Fibroblast of skin of right quadriceps (primary cell): ENCODE results near the gene FOXN3.
A peak's percentile ranks its signal among the peaks of the same experiment; 100 is the strongest.
"Not testable (repeated sequence)": the region's sequence is repeated elsewhere in the genome, so short reads cannot be mapped to it uniquely, and the experiment has no call there.

ENCODE experiments used
- DNase-seq: peaks from one replicate; pipeline ENCODE4 v3.0.0-alpha.2; 2013

Gene FOXN3

DNA sequence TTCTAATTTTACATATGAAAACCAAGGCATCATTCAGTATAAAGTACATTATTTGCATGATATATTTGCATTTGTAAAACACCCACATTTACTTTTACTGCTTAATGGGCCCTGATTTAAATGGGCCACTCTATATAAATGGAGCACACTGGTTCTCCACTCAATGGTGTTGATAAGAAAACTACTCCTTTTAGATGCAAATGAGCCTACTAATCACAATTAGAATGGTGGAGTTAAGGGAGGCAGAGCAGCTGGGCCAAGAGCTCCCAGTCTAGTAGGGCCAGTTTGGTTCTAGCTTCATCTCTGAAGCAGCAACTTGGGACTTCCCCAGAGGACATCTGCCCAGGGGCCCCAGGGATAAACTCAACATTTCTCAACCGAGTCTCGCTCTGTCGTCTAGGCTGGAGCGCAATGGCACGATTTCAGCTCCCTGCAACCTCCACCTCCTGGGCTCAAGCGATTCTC, 120.7 kb downstream of the FOXN3 start:
- DNase-seq, result no peak

DNA sequence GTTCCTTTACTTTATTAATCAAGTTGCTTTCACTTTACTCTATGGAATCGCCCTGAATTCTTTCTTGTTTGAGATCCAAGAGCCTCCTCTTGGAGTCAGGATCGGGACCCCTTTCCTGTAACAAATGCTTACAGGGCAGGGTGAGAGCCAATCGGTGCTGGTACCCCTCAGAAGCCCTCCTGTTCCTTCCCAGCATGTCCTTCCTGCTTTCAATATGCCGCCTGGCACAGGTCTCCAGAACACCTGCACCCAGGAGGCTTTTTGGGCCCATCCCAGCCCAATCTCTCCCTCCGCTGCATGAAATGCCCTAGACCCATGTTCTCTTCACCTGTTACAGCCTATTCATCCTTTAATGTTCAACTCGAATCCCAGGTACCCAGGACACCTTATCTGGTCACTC, 122.2 kb downstream of the FOXN3 start:
- DNase-seq, result no peak

DNA sequence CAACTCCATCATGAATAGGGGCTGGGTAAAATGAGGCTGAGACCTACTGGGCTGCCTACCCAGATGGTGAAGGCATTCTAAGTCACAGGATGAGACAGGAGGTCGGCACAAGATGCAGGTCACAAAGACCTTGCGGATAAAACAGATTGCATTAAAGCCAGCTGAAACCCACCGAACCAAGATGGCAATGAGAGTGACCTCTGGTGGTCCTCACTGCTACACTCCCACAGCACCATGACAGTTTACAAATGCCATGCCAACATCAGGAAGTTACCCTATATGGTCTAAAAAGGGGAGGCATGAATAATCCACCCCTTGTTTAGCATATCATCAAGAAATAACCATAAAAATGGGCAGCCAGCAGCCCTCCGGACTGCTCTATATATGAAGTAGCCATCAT, 122.6 kb downstream of the FOXN3 start:
- not testable (repeated sequence) for DNase-seq

DNA sequence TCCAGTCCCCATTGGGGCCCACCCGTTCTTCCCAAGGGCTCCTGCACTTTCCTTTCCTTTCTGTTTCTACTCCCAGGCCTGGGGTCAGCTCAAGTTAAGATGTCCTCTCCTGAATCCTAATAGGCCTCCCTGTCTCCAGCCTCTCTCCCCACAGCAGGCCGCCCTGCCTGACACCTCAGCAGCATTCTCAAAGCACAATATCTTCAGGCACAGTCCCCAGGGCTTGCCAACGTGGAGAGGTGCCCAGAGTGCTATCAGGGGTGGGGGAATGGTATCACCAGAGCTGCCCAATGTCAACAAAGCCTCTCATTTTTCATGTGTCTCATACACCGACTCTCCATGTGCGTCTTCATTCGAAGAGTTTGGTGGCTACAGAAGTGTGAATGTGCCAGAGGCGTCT, 123.0 kb downstream of the FOXN3 start:
- no peak for DNase-seq

DNA sequence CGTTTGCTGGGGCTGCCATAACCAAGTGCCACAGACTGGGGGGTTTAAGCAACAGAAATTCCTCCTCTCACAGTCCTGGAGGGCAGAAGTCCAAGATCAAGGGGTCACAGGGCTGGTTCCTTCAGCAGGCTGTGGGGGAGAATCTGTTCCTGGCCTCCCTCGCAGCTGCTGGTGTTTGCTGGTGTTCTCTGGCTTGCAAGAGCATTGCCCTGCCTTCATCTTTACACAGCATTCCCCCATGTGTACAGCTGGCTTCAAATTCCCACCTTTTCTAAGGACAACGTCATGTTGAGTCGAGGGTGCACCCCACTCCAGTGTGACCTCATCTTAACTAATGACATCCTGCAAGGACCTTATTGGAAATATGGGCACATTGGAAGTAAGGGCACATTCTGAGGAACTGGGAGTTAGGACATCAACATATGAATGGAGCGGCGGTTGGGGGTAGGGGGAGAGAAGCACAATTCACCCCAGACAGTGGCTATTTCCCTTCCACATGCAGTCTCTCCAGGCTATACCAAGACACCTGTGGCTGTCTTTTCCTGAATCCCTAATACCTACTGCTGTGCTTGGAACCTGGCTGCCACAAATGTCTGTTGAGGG, 123.6 kb downstream of the FOXN3 start:
- DNase-seq, result no peak

DNA sequence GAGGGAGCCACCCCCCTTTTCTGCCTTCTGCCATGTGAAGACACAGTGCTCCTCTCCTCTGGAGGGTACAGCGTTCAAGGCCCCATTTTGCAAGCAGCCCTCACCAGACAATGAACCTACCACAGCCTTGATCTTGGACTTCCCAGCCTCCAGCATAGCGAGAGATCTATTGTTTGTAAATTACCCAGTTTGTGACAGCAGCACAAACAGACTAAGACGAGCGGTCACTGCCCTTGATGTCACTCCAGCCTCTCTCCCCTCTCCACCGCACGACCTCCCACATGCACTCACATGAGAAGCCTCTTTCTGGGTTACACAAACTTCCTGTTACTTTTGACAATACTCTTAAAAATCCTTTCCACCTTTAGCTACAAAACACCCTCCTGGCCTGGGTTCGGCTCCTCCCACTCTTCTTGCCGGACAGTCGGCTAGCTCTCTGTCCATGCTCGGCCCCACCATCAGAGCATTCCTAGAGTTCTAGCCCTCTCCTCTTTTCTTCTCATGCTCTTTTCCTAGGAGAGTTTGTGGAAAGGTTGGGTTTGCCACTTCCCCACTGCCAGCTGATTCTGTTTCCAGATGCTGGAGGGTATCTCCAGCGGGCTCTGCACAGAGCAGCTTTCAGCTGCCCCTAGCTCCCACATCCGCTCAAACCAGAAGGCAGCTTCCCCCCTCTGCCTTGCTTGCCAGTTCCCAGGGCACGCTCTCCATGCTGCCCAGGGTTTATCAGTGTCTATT, 124.3 kb downstream of the FOXN3 start:
- no peak for DNase-seq

DNA sequence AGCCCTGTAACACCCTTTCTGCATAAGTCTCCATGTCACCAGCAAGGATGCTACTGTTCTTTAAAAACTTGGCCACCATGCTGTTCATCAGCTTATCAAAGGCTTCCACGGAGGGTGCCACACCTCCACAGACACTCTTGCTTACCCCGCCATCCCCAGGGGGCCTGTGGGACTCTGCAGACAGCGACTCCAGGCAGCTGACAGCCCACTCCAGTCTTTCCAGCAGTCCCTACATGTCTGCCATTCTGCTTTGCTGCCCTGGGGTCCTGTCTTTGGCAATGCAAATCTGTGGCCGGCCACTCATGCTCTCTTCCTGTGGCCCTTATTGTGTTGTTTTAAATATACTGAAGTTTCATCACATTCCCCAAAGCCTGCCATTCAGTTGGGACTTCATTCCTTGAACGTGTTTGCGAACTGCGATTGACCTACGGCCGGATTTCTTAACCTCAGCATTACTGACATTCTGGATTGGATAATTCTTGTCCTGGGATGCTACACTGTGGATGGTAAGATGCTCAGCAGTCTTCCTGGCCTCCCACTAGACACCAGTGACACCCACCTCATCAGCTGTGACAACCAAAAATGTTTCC, 125.6 kb downstream of the FOXN3 start:
- no peak for DNase-seq

DNA sequence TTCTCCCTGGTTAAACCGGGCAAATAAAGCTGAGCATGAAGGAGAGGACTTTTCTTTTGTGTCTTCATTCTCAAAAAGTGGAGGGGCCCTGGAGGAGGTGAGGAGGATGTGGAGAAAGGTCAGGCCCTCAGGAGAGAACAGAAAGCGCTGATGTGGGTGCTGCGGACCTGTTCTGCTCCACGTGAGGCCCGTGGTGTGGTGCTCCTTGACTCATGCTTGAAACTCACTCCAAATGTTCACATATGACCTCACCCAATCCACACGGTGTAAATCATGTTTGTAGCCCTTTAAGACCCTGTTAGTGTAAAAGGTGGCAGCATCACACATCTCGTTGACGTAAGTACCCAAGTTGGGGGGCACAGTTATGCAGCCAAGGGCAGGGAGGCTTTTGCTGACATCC, 126.2 kb downstream of the FOXN3 start:
- DNase-seq, result no peak

DNA sequence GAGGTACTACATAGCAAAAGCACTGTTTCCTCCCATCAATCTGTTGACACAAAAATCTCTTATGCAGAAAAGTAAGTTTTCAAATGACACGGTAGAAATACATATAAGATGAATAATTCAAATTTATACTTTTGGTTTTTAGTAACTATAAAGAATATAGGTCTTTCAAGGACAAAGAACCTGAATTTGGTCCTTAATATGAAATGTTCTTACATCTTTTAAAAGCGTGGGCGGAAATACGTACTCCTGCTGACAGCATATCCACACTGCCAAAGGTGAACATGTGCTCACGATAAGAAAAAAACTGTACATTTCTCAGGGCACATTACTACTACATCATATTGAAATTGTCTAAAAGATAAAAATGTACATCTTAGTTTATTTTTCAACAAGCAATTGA, 127.6 kb downstream of the FOXN3 start:
- DNase-seq, result no peak

DNA sequence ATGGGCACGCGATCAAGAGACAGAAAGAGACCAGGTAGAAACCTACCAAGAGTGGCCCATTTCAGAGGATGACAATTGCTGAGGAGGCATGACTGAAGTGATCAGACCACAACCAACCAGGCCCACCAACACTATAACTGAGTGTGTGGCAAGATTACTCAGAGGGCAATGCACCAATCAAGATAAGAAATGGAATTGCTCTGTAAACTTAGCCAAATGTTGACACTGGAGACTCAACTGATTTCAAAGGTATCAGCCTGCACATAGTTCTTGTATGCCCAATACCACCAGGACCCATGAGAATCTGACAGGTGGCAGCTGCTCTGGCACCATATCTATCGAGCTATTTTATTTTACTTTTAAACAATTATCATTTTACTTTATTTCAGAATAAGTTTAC, 128.9 kb downstream of the FOXN3 start:
- no peak for DNase-seq

DNA sequence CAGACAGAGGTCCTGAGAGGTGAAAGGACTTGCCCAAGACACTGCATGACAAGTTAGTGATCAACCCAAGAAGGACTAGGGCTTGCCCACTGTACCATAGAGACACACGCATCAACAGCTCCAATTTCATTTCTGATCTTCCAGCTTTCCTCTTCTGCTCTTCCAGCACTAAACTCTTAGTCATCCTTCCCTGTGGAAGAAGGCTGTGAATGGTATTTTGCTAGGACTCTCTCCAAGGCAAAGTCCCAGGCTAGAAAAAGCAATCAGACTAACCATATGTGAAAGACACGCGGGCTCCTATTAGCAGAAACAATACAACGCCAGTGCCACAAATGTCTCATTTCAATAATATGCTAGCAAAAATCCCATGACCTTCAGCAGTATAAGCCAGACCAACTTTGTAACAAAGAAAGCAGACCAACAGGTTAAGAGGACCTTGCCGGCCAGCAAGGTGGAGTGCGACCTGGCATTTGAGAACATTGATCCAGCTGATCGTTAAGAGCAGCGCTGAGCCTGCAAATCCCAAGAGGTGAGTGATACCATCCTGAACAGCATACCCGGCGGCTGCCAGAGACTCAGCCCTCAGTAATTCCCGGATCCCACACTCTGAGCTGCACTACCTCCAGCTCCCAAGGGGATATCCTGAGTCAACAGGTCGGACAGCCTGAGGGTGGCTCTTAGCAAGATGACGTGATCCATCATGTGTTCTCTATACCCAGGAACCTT, 132.5 kb downstream of the FOXN3 start:
- peak; percentile 41 for DNase-seq

DNA sequence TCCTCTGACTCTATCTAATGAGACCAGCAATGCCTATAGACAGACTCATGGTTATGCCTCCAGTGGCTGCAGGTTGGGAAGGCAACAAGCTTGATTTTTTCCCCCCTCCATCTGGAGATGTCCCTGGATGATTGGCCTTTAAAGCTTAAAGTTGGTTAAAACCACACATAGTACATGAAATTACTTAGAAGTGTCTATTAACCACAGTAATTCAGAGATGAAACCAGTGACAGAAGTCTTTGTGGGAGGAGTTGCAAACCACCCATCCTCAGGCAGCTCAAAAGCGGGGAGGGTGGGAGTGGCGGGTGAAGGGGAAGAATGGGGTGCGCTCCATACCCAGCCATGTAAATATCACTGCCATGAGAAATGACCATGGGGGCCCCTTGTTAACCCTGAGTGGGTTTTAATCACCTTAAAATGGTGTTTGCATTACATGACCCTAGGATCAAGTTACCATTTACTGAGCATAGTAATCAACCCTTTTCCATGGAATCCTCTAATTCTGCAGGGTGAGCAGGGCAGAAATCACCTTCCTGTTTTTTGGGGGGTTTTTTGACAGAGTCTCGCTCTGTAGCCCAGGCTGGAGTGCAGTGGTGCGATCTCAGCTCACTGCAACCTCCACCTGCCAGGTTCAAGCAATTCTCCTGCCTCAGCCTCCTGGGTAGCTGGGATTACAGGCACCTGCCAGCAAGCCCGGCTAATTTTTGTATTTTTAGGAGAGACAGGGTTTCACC, 133.5 kb downstream of the FOXN3 start:
- no peak for DNase-seq

DNA sequence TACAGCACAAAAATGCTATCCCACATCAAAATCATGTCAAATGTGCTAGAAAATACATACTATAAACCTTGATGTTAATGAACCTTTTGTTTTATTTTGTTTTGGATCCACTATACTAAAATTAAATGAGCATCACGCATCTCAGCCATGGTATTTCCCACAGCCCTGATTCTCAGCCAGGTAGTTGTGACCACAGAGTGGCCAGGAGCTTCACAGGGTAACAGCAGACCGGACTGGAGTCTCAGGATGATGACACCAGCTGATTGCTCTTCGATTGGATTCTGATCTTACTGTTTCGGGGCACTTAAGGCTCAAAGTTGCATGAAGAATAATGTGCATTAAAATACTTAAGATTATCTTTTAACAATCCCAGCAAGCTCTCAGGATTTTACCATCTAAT, 134.8 kb downstream of the FOXN3 start:
- no peak for DNase-seq

DNA sequence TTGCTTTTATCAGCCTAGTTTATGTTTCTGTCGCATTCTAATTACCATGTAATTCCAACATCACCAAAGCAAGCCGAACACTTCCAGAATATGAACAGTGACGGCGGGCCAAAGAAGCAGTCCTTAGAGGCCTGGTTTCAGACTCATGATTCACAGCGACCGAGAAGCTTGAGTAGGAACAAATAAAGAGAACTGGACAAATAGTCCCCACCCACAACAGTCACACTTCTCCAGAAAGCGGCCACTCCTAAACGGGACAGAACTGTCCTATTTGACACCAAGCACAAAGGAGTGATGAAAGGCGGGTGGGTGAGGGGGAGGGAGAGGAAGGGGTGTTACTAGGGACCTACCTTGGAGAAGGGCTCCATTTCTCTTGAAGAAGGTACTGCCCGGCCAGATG, 136.4 kb downstream of the FOXN3 start:
- DNase-seq, result no peak

DNA sequence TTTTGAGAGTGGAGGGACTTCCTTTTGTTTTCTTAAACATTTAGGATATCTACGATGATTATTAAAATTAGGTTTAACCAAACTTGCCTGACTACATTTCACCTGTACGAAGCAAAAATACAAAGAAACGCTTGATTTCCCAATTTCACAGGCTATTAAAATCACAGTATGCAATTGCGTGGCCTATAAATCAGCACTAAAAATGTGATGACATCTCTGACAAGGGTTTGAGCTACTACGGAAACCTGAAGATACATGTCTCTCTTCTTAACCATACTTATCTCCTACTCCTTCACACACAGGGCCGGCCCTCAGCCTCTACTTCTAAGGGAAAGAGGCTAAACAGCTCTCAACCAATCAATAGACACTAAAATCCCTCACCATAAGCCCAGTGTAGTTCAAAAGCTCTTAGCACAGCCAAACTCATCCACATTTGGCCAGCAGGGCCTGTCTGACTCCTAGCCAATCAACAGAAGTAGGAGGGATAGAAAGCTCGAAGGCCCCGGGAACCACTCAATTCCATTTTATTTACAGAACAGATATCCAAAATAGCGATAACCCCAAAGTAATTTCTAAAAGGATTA, 137.3 kb downstream of the FOXN3 start:
- DNase-seq, result no peak

DNA sequence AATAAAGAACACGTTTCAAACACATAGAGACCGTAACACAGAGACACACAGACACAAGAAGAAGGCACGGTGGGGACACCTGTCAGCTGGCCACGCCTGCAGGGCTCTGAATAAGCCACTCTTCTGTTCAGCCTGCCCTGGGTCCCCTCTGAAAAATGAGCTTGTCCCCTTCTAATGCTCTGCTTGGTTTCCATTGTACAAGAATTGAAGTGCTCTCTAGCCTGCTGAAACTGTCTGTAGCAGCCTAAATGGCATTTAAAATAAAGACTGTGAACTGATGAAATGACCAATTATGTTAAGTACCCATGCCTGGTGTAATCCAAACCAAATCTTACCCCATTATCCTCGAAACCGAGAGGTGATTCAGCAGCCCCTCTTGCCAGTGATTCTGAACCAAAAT, 139.8 kb downstream of the FOXN3 start:
- DNase-seq, result no peak

DNA sequence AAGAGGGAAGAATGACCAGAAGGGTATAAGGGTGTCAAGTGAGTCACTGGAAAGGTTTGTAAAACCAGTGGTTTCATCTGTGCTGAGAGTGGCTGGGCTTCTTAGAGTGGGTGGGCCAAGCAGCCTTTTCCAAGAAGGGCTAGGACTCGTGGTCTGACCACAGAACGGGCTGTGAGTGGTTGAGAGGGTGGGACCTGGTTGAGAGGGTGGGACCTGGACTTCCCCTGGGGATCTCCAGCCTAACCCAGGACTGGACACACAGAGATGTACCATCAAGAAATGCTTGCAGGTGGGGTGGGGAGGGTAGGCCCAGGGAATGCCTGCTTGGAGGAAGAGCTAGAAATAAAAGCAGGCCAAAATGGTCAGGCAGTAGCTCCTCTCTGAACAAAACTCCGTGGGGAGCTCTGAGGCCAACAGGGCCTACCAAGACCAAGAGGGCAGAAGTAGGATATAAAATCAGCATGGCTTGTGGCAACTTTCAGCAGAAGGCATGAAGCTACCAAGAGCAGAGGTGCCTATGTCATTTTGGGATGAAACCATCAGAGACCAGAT, 140.5 kb downstream of the FOXN3 start:
- DNase-seq, result peak; percentile 46

DNA sequence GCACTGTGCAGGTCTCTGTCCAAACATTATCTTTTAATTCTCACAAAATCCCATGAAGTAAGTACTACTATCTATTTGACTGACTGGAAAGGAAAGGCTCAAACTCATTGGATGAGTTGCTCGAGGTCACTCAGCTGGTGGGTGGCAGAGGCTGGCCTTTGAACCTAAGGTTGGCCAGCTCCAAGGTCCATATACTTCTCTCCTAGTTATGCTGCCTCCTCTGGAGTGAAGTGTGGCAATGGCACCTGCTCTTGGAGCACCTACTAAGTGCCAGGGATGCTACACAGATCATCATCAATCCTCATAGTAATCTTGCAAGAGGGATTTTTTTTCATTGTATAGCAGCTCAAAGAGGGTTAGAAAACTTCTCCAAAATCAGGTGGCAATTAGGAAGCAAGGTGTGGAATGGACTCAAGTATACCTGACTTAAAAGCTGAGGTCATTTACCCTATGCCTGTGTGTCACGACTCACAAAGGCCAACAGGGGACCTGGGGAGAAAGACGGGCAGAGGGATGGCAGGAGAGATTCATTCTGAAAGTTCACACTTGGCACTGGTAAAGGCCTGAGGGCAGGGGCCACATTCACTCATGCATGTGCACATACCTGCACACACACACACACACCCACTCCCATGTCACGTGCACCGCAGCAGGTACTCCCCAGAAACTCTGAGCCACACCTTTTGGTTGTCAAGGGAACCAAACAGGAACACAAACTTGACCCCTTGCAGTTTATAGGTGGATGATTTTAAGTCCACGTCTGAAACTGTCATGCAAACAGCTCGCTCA, 146.4 kb downstream of the FOXN3 start:
- no peak for DNase-seq

DNA sequence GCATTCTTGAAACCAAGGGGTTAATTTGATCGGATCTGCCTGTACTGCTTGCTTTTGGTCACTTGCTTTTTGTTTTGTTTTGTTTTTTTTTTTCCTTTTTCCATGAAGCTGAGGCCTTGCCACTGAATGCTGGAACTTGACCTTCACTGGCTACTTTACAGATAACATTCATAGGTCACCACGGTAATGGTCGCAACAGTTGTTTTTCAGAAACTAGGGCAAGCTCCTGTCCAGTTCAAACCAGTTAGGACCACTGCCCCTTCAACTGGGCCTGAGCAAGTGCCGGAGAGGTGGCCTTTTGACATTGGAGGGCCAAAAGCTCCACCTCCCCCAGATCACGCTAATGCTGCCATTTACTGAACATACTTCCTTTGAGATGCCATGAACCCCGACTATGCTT, 147.6 kb downstream of the FOXN3 start:
- no peak for DNase-seq

DNA sequence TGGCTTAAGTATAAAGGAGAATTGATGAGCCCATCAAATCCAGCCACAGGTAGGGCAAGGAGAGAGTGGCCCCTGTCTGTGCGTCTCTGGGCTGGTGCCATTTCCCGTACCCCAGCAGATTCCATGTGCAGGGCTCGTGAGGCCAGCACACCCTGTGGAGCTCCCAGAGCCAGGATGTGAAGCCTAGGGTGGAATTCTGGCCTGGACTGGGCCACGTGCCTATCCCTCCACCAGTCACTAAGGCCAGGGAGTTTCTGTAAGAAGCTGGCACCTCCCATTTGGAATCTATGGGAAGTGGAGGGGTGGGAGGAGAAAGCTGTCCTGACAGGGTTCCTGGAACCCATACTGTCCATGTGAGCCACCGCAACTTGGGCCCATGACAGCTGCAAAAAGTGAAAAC, 148.5 kb downstream of the FOXN3 start:
- DNase-seq, result no peak

DNA sequence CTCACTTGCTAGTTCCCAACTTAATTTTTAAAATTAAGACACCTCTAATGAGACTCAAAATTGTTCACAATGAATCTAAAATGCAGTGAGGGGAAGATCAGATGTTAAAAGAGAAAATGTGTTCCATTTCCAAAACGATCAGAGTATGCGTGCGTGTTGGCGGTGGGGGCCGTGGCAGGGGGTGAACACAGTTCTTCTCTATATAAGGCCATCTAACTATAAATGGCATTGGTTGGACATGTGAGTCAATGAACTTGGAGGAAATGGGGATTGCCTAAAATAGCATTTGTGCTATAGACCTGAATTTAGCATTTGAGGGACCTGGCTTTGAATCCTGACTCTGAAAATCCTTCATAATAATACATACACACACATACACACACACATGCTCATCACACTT, 149.4 kb downstream of the FOXN3 start:
- DNase-seq, result no peak

DNA sequence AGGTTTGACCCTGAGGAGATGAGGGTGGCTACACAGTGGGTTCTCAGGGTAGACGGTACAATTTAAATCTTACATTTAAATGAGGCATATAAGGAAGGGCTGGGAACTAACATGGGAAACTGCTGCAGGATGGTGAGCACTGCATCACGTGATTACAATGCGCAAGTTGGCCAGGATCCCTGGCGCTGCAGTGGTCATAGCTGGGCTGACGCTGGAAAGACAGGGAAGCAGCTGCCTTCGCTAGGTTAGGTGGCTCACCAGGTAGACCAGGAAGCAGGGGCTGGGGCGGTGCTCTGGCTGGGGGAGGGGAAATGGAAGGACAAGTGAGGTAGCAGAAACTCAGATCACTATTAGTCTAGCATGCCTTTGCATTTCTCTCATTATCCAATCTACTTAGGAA, 149.9 kb downstream of the FOXN3 start:
- no peak for DNase-seq
